HEK293 (cell line): ENCODE data around the gene C1QB.
A peak's percentile ranks its signal among the peaks of the same experiment; 100 is the strongest.

ENCODE experiments used
- KLF16 ChIP-seq: fragments of 450-650 bp; formaldehyde crosslinking; IDR thresholded peaks from 2 replicates; pipeline ENCODE4 v1.5.1; 2017; ENCODE audit warnings: missing biosample characterization, missing genetic modification characterization
- MEIS1 ChIP-seq: sonication (generic); formaldehyde crosslinking; IDR thresholded peaks from 2 replicates; pipeline ENCODE4 v1.8.1; 2022; ENCODE audit warnings: missing genetic modification reagents, mild to moderate bottlenecking, borderline replicate concordance
- SALL2 ChIP-seq: fragments of 450-650 bp; formaldehyde crosslinking; IDR thresholded peaks from 2 replicates; pipeline ENCODE4 v1.5.0; 2017; ENCODE audit warnings: missing biosample characterization, mild to moderate bottlenecking, missing genetic modification characterization, borderline replicate concordance
- SETDB1 ChIP-seq: IDR thresholded peaks from one replicate; pipeline ENCODE4 v1.6.1; 2017; ENCODE audit warnings: mild to moderate bottlenecking, low read length, moderate library complexity, mixed read lengths; ENCODE audit not compliant: insufficient read length
- ZNF114 ChIP-seq: fragments of 450-650 bp; formaldehyde crosslinking; IDR thresholded peaks from 2 replicates; pipeline ENCODE4 v1.5.0; 2017; ENCODE audit warnings: missing biosample characterization, missing genetic modification characterization
- ZNF169 ChIP-seq: fragments of 450-650 bp; formaldehyde crosslinking; IDR thresholded peaks from 2 replicates; pipeline ENCODE4 v1.5.1; 2016; ENCODE audit warnings: missing biosample characterization, missing genetic modification characterization
- ZNF211 ChIP-seq: fragments of 450-650 bp; formaldehyde crosslinking; IDR thresholded peaks from 2 replicates; pipeline ENCODE4 v1.5.1; 2016; ENCODE audit warnings: low read depth, missing biosample characterization, missing genetic modification characterization
- ZNF292 ChIP-seq: fragments of 450-650 bp; formaldehyde crosslinking; IDR thresholded peaks from 2 replicates; pipeline ENCODE4 v1.5.1; 2016; ENCODE audit warnings: low read depth, missing biosample characterization, missing genetic modification characterization, borderline replicate concordance
- ZNF311 ChIP-seq: fragments of 450-650 bp; formaldehyde crosslinking; IDR thresholded peaks from 2 replicates; pipeline ENCODE4 v1.5.1; 2017; ENCODE audit warnings: missing biosample characterization, missing genetic modification characterization, borderline replicate concordance
- ZNF394 ChIP-seq: fragments of 450-650 bp; formaldehyde crosslinking; IDR thresholded peaks from 2 replicates; pipeline ENCODE4 v1.5.1; 2016; ENCODE audit warnings: missing biosample characterization, missing genetic modification characterization, mild to moderate bottlenecking, moderate library complexity, borderline replicate concordance
- ZNF416 ChIP-seq: fragments of 450-650 bp; formaldehyde crosslinking; IDR thresholded peaks from 2 replicates; pipeline ENCODE4 v1.5.1; 2016; ENCODE audit warnings: missing biosample characterization, missing genetic modification characterization
- ZNF423 ChIP-seq: fragments of 450-650 bp; formaldehyde crosslinking; IDR thresholded peaks from 2 replicates; pipeline ENCODE4 v1.5.1; 2016; ENCODE audit warnings: missing biosample characterization, missing genetic modification characterization
- ZNF473 ChIP-seq: fragments of 450-650 bp; formaldehyde crosslinking; IDR thresholded peaks from 2 replicates; pipeline ENCODE4 v1.5.1; 2017; ENCODE audit warnings: missing biosample characterization, missing genetic modification characterization
- ZNF48 ChIP-seq: fragments of 450-650 bp; formaldehyde crosslinking; IDR thresholded peaks from 2 replicates; pipeline ENCODE4 v1.5.1; 2016; ENCODE audit warnings: missing biosample characterization, missing genetic modification characterization
- ZNF510 ChIP-seq: fragments of 450-650 bp; formaldehyde crosslinking; IDR thresholded peaks from 2 replicates; pipeline ENCODE4 v1.5.1; 2018; ENCODE audit warnings: mild to moderate bottlenecking, missing genetic modification characterization, missing biosample characterization; ENCODE audit not compliant: insufficient replicate concordance
- ZNF544 ChIP-seq: fragments of 450-650 bp; formaldehyde crosslinking; IDR thresholded peaks from 2 replicates; pipeline ENCODE4 v1.5.0; 2017; ENCODE audit warnings: missing biosample characterization, missing genetic modification characterization
- ZNF571 ChIP-seq: fragments of 450-650 bp; formaldehyde crosslinking; IDR thresholded peaks from 2 replicates; pipeline ENCODE4 v1.5.0; 2017; ENCODE audit warnings: missing biosample characterization, missing genetic modification characterization
- ZNF629 ChIP-seq: fragments of 450-650 bp; formaldehyde crosslinking; IDR thresholded peaks from 2 replicates; pipeline ENCODE4 v1.5.1; 2017; ENCODE audit warnings: missing biosample characterization, missing genetic modification characterization
- ZNF660 ChIP-seq: fragments of 450-650 bp; IDR thresholded peaks from 2 replicates; pipeline ENCODE4 v1.5.1; 2018; ENCODE audit warnings: missing biosample characterization, mild to moderate bottlenecking, missing genetic modification characterization
- ZNF670 ChIP-seq: fragments of 450-650 bp; formaldehyde crosslinking; IDR thresholded peaks from 2 replicates; pipeline ENCODE4 v1.5.1; 2016; ENCODE audit warnings: missing biosample characterization, missing genetic modification characterization, low read depth
- ZNF707 ChIP-seq: fragments of 450-650 bp; formaldehyde crosslinking; IDR thresholded peaks from 2 replicates; pipeline ENCODE4 v1.5.1; 2016; ENCODE audit warnings: missing biosample characterization, missing genetic modification characterization
- ZNF76 ChIP-seq: fragments of 450-650 bp; formaldehyde crosslinking; IDR thresholded peaks from 2 replicates; pipeline ENCODE4; 2016; ENCODE audit warnings: low read depth, missing biosample characterization, missing genetic modification characterization, borderline replicate concordance
- ZNF776 ChIP-seq: fragments of 450-650 bp; formaldehyde crosslinking; IDR thresholded peaks from 2 replicates; pipeline ENCODE4 v1.5.0; 2017; ENCODE audit warnings: missing biosample characterization, missing genetic modification characterization, borderline replicate concordance
- ZSCAN16 ChIP-seq: fragments of 450-650 bp; formaldehyde crosslinking; IDR thresholded peaks from 2 replicates; pipeline ENCODE4 v1.5.1; 2016; ENCODE audit warnings: missing biosample characterization, missing genetic modification characterization
- ZSCAN30 ChIP-seq: fragments of 450-650 bp; IDR thresholded peaks from 2 replicates; pipeline ENCODE4 v1.5.1; 2018; ENCODE audit warnings: missing biosample characterization, mild to moderate bottlenecking, missing genetic modification characterization, moderate library complexity
- TF ChIP-seq, protein P1 (sequence below): fragments of 450-650 bp; formaldehyde crosslinking; IDR thresholded peaks from 2 replicates; pipeline ENCODE4 v1.5.1; 2016; ENCODE audit warnings: missing biosample characterization, missing genetic modification characterization
- TF ChIP-seq, protein P2 (sequence below): fragments of 450-650 bp; formaldehyde crosslinking; IDR thresholded peaks from 2 replicates; pipeline ENCODE4 v1.5.1; 2016; ENCODE audit warnings: missing biosample characterization, missing genetic modification characterization, low read depth
- TF ChIP-seq, protein P3 (sequence below): IDR thresholded peaks from 2 replicates; pipeline ENCODE4 v1.6.1; 2011; ENCODE audit warnings: mild to moderate bottlenecking, low read depth, low read length, borderline replicate concordance
- TF ChIP-seq, protein P4 (sequence below): fragments of 450-650 bp; formaldehyde crosslinking; IDR thresholded peaks from 2 replicates; pipeline ENCODE4 v1.5.1; 2016; ENCODE audit warnings: missing biosample characterization, missing genetic modification characterization
- TF ChIP-seq, protein P5 (sequence below): fragments of 450-650 bp; formaldehyde crosslinking; IDR thresholded peaks from 2 replicates; pipeline ENCODE4 v1.5.1; 2016; ENCODE audit warnings: missing biosample characterization, missing genetic modification characterization

Gene C1QB

DNA sequence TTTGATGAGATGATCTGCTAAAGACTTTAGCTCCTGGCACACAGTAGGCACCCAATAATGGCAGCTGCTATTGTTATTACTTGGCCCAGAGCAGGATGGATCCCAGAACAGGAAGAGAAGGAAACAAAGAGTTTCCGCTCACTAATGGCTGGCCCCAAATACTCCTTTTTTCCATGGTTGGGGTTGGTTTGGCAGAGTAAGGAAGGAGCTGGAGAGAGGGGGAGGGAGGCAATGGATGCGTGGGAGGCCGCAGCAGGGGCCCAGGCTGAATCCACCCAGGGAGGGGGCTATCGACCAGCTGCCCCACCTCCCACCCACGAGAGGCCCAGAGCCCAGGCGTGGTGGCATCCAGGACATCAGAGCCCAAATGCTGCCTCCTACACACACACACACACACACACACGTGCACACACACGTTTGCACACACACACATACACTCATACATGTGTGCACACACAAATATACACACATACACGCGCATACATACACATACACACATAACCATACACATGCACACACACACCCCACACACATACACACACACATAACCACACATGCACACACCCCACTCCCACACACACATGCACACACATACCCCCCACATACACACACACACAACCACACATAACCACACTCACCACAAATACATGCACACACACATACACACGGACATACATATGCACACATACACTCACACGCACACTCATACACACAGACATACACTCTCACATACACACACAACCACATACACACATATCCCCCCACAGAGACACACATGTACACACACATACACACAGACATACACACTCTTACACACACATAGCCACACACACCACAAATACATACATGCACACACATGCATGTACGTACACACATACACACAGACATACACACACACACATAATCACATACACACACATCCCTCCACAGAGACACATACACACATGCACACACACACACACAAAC lies 25.2 kb downstream of the C1QB start (continued):
- TF ChIP-seq, protein P1, sequence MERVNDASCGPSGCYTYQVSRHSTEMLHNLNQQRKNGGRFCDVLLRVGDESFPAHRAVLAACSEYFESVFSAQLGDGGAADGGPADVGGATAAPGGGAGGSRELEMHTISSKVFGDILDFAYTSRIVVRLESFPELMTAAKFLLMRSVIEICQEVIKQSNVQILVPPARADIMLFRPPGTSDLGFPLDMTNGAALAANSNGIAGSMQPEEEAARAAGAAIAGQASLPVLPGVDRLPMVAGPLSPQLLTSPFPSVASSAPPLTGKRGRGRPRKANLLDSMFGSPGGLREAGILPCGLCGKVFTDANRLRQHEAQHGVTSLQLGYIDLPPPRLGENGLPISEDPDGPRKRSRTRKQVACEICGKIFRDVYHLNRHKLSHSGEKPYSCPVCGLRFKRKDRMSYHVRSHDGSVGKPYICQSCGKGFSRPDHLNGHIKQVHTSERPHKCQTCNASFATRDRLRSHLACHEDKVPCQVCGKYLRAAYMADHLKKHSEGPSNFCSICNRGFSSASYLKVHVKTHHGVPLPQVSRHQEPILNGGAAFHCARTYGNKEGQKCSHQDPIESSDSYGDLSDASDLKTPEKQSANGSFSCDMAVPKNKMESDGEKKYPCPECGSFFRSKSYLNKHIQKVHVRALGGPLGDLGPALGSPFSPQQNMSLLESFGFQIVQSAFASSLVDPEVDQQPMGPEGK = peak; percentile 15; the same call in 1 of the 2 replicates
- no peak for TF ChIP-seq SALL2
- no peak for TF ChIP-seq ZNF292 (tag by site-specific recombination)
- TF ChIP-seq ZNF670 (tag by site-specific recombination) = no peak
- TF ChIP-seq ZNF114 (tag by site-specific recombination) = no peak
- no peak for TF ChIP-seq ZNF707 (tag by site-specific recombination)
- no peak for TF ChIP-seq ZNF629
- no peak for TF ChIP-seq SETDB1
- TF ChIP-seq, protein P2, sequence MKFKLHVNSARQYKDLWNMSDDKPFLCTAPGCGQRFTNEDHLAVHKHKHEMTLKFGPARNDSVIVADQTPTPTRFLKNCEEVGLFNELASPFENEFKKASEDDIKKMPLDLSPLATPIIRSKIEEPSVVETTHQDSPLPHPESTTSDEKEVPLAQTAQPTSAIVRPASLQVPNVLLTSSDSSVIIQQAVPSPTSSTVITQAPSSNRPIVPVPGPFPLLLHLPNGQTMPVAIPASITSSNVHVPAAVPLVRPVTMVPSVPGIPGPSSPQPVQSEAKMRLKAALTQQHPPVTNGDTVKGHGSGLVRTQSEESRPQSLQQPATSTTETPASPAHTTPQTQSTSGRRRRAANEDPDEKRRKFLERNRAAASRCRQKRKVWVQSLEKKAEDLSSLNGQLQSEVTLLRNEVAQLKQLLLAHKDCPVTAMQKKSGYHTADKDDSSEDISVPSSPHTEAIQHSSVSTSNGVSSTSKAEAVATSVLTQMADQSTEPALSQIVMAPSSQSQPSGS (tag by site-specific recombination) = no peak
- no peak for TF ChIP-seq ZNF211 (tag by site-specific recombination)
- TF ChIP-seq ZNF76 = no peak
- no peak for TF ChIP-seq ZNF394 (tag by site-specific recombination)
- TF ChIP-seq, protein P3, sequence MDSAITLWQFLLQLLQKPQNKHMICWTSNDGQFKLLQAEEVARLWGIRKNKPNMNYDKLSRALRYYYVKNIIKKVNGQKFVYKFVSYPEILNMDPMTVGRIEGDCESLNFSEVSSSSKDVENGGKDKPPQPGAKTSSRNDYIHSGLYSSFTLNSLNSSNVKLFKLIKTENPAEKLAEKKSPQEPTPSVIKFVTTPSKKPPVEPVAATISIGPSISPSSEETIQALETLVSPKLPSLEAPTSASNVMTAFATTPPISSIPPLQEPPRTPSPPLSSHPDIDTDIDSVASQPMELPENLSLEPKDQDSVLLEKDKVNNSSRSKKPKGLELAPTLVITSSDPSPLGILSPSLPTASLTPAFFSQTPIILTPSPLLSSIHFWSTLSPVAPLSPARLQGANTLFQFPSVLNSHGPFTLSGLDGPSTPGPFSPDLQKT = no peak
- no peak for TF ChIP-seq ZNF311
- no peak for TF ChIP-seq ZNF776 (tag by site-specific recombination)
- TF ChIP-seq, protein P4, sequence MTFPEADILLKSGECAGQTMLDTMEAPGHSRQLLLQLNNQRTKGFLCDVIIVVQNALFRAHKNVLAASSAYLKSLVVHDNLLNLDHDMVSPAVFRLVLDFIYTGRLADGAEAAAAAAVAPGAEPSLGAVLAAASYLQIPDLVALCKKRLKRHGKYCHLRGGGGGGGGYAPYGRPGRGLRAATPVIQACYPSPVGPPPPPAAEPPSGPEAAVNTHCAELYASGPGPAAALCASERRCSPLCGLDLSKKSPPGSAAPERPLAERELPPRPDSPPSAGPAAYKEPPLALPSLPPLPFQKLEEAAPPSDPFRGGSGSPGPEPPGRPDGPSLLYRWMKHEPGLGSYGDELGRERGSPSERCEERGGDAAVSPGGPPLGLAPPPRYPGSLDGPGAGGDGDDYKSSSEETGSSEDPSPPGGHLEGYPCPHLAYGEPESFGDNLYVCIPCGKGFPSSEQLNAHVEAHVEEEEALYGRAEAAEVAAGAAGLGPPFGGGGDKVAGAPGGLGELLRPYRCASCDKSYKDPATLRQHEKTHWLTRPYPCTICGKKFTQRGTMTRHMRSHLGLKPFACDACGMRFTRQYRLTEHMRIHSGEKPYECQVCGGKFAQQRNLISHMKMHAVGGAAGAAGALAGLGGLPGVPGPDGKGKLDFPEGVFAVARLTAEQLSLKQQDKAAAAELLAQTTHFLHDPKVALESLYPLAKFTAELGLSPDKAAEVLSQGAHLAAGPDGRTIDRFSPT (tag by site-specific recombination) = no peak
- no peak for TF ChIP-seq ZNF571
- TF ChIP-seq ZNF660 = no peak
- TF ChIP-seq ZNF473 = 0 out of 2 replicates have a peak, but pooled peaks have one; percentile 55
- no peak for TF ChIP-seq ZNF416
- TF ChIP-seq ZNF544 = no peak
- no peak for TF ChIP-seq KLF16 (tag by site-specific recombination)
- no peak for TF ChIP-seq ZNF169 (tag by site-specific recombination)
- no peak for TF ChIP-seq MEIS1 (CRISPR knock-in tag)
- TF ChIP-seq ZNF48 = no peak
- TF ChIP-seq, protein P5, sequence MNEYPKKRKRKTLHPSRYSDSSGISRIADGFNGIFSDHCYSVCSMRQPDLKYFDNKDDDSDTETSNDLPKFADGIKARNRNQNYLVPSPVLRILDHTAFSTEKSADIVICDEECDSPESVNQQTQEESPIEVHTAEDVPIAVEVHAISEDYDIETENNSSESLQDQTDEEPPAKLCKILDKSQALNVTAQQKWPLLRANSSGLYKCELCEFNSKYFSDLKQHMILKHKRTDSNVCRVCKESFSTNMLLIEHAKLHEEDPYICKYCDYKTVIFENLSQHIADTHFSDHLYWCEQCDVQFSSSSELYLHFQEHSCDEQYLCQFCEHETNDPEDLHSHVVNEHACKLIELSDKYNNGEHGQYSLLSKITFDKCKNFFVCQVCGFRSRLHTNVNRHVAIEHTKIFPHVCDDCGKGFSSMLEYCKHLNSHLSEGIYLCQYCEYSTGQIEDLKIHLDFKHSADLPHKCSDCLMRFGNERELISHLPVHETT (tag by site-specific recombination) = no peak
- TF ChIP-seq ZSCAN30 = no peak
- no peak for TF ChIP-seq ZNF510 (tag by site-specific recombination)
- TF ChIP-seq ZSCAN16 (tag by site-specific recombination) = no peak
- no peak for TF ChIP-seq ZNF423 (tag by site-specific recombination)
